Measurements from ENCODE around the gene ZCCHC17. TPM values are rescaled to one million over a fixed set of nuclear protein-coding genes. Genes with fewer than 3 reads are reported as not detected.
"Not testable (repeated sequence)": the region's sequence is repeated elsewhere in the genome, so short reads cannot be mapped to it uniquely, and the experiment has no call there.

Gene ZCCHC17
- total and polyA plus RNA-seq, 2 donors (not counting 1 experiment from before 2014, with no cell fraction given), result 14.1 to 20.3 TPM

- no peak overlapping the region for H2AFZ ChIP-seq (ENCODE audit: insufficient read depth, low read depth, low read length, poor library complexity, severe bottlenecking)
- H3K9me3 ChIP-seq (ENCODE audit: control extremely low read depth in 1 of 3, control insufficient read depth in 2 of 3, insufficient read depth in 1 of 3, low read length in 2 of 3), result no peaks in the 10 kb centered on the region
- peaks cover 4% of the 10 kb centered on the region for H4K20me1 ChIP-seq (ENCODE audit: control insufficient read depth, insufficient read depth, low read length, poor library complexity, severe bottlenecking)
- H3K9ac ChIP-seq (ENCODE audit: low read length), result no peak overlapping the region
- H3K27me3 ChIP-seq (replicated peaks in 1 of 4; ENCODE audit: control extremely low read depth in 1 of 4, control insufficient read depth in 3 of 4, insufficient read depth in 4 of 4, low read length in 3 of 4), result no peaks in the 10 kb centered on the region
- ChIA-PET POLR2A (no interaction called here), CTCF (interaction anchor here (1.2 kb wide), 1 partner anchor 9 kb away, joined by 3 read pairs; no protein-coding TSS in a partner anchor)
- peaks cover 20 to 62% of the 10 kb centered on the region in 2 experiments for H3K36me3 ChIP-seq (replicated peaks in 1 of 2; ENCODE audit: control extremely low read depth in 1 of 2, control insufficient read depth in 1 of 2, extremely low read depth in 1 of 2, insufficient read depth in 2 of 2, low read length in 1 of 2)
- no peak overlapping the region for H3K4me2 ChIP-seq (replicated peaks; ENCODE audit: low read depth, low read length, poor library complexity, severe bottlenecking)
- no peak overlapping the region for H3K27ac Mint-ChIP-seq
- H3K4me1 Mint-ChIP-seq, result no peaks in the 10 kb centered on the region
- H3K4me3 Mint-ChIP-seq, result no peak overlapping the region
- peaks cover 3% of the 10 kb centered on the region for H3K79me2 ChIP-seq (ENCODE audit: control insufficient read depth, insufficient read depth, low read length)
- no peak for DNase-seq
- intact Hi-C loops (cut with micrococcal nuclease), result no loop called here
- H3K27ac ChIP-seq (ENCODE audit: low read length in 2 of 2), result no peak overlapping the region
- H3K4me1 ChIP-seq (ENCODE audit: control insufficient read depth in 2 of 2, insufficient read depth in 2 of 2, low read length in 2 of 2), result no peaks in the 10 kb centered on the region
- ATAC-seq (ENCODE audit: low read depth), result no peak
- H3K9me3 Mint-ChIP-seq (ENCODE audit: insufficient read depth), result no peaks in the 10 kb centered on the region
- H3K27me3 Mint-ChIP-seq, result no peaks in the 10 kb centered on the region
- H3K4me3 ChIP-seq (ENCODE audit: control extremely low read depth in 1 of 5, extremely low read depth in 1 of 5, insufficient read depth in 1 of 5, low read depth in 2 of 5, low read length in 4 of 5), result no peak overlapping the region
- WGBS (ENCODE audit: insufficient coverage), result 91% methylated on average over 2 of the region's 2 CpGs
- no peak for TF ChIP-seq CTCF (IDR thresholded peaks at IDR 0.05)
- TF ChIP-seq EZH2 (IDR thresholded peaks at IDR 0.05; ENCODE audit: borderline replicate concordance, insufficient read depth, low read depth, low read length, poor library complexity, severe bottlenecking), result no peak
Observed at GRCh38 chr1:31273619-31274018, 23.2 kb upstream of the ZCCHC17 start.

GRCh38 chr1:31282426-31282825 is 14.4 kb upstream of the ZCCHC17 start:
- 100% methylated on average over 3 of the region's 9 CpGs for WGBS (ENCODE audit: insufficient coverage)
- intact Hi-C loops (cut with micrococcal nuclease); H3K79me2 ChIP-seq (ENCODE audit: control insufficient read depth, insufficient read depth, low read length); POLR2A ChIA-PET; CTCF ChIA-PET; H3K27me3 ChIP-seq (replicated peaks in 1 of 4; ENCODE audit: control extremely low read depth in 1 of 4, control insufficient read depth in 3 of 4, insufficient read depth in 4 of 4, low read length in 3 of 4); H3K4me3 Mint-ChIP-seq; H2AFZ ChIP-seq (ENCODE audit: insufficient read depth, low read depth, low read length, poor library complexity, severe bottlenecking); H3K9me3 ChIP-seq (ENCODE audit: control extremely low read depth in 1 of 3, control insufficient read depth in 2 of 3, insufficient read depth in 1 of 3, low read length in 2 of 3); H3K4me1 Mint-ChIP-seq; DNase-seq; ATAC-seq (ENCODE audit: low read depth); H3K27ac ChIP-seq (ENCODE audit: low read length in 2 of 2); H3K4me1 ChIP-seq (ENCODE audit: control insufficient read depth in 2 of 2, insufficient read depth in 2 of 2, low read length in 2 of 2); H3K9ac ChIP-seq (ENCODE audit: low read length); H3K4me3 ChIP-seq (ENCODE audit: control extremely low read depth in 1 of 5, extremely low read depth in 1 of 5, insufficient read depth in 1 of 5, low read depth in 2 of 5, low read length in 4 of 5); H3K27me3 Mint-ChIP-seq; H4K20me1 ChIP-seq (ENCODE audit: control insufficient read depth, insufficient read depth, low read length, poor library complexity, severe bottlenecking); H3K27ac Mint-ChIP-seq; H3K4me2 ChIP-seq (replicated peaks; ENCODE audit: low read depth, low read length, poor library complexity, severe bottlenecking); H3K9me3 Mint-ChIP-seq (ENCODE audit: insufficient read depth): not testable (repeated sequence)
- H3K36me3 ChIP-seq (replicated peaks in 1 of 2; ENCODE audit: control extremely low read depth in 1 of 2, control insufficient read depth in 1 of 2, extremely low read depth in 1 of 2, insufficient read depth in 2 of 2, low read length in 1 of 2), result peaks cover 16 to 55% of the 10 kb centered on the region in 2 experiments

GRCh38 chr1:31287791-31288190 is 9.0 kb upstream of the ZCCHC17 start:
- ATAC-seq (ENCODE audit: low read depth); H3K9me3 ChIP-seq (ENCODE audit: control extremely low read depth in 1 of 3, control insufficient read depth in 2 of 3, insufficient read depth in 1 of 3, low read length in 2 of 3); DNase-seq; H3K4me1 ChIP-seq (ENCODE audit: control insufficient read depth in 2 of 2, insufficient read depth in 2 of 2, low read length in 2 of 2); H2AFZ ChIP-seq (ENCODE audit: insufficient read depth, low read depth, low read length, poor library complexity, severe bottlenecking); H3K27me3 Mint-ChIP-seq; H3K4me2 ChIP-seq (replicated peaks; ENCODE audit: low read depth, low read length, poor library complexity, severe bottlenecking); H3K27me3 ChIP-seq (replicated peaks in 1 of 4; ENCODE audit: control extremely low read depth in 1 of 4, control insufficient read depth in 3 of 4, insufficient read depth in 4 of 4, low read length in 3 of 4); H3K9me3 Mint-ChIP-seq (ENCODE audit: insufficient read depth); CTCF ChIA-PET; H3K27ac ChIP-seq (ENCODE audit: low read length in 2 of 2); H3K4me3 ChIP-seq (ENCODE audit: control extremely low read depth in 1 of 5, extremely low read depth in 1 of 5, insufficient read depth in 1 of 5, low read depth in 2 of 5, low read length in 4 of 5); H3K27ac Mint-ChIP-seq; intact Hi-C loops (cut with micrococcal nuclease); POLR2A ChIA-PET; H3K4me1 Mint-ChIP-seq; H3K4me3 Mint-ChIP-seq; H3K9ac ChIP-seq (ENCODE audit: low read length): not testable (repeated sequence)
- Histone ChIP-seq H4K20me1 (ENCODE audit: control insufficient read depth, insufficient read depth, low read length, poor library complexity, severe bottlenecking) (peaks cover 17% of the 10 kb centered on the region), H3K79me2 (ENCODE audit: control insufficient read depth, insufficient read depth, low read length) (peaks cover 26% of the 10 kb centered on the region), H3K36me3 (replicated peaks in 1 of 2; ENCODE audit: control extremely low read depth in 1 of 2, control insufficient read depth in 1 of 2, extremely low read depth in 1 of 2, insufficient read depth in 2 of 2, low read length in 1 of 2) (peaks cover 12 to 68% of the 10 kb centered on the region in 2 experiments)
- WGBS (ENCODE audit: insufficient coverage), result no CpG with 5 or more reads among the region's 4 CpGs

Measured in B cell (primary cell).